Measurements from ENCODE around the gene CENPP. TPM values are rescaled to one million over a fixed set of nuclear protein-coding genes. Genes with fewer than 3 reads are reported as not detected.

CENPP gene
- total RNA-seq, 1 experiment from 2014 or later: 15.6 TPM

GRCh38 chr9:92479346-92479745 is 153.6 kb downstream of the CENPP start:
- no peak for TF ChIP-seq EZH2 (IDR thresholded peaks at IDR 0.05; ENCODE audit: borderline replicate concordance, low read depth, low read length, poor library complexity, severe bottlenecking)
- no peak for TF ChIP-seq CTCF (conservative IDR thresholded peaks at IDR 0.05; ENCODE audit: low read depth, low read length)
- no peak overlapping the region for H3K27ac ChIP-seq (ENCODE audit: low read depth, low read length, poor library complexity, severe bottlenecking)
- POLR2A ChIA-PET (ENCODE audit: low non-redundant PET): no interaction called here
- H3K36me3 ChIP-seq (ENCODE audit: insufficient read depth, low read length, poor library complexity, severe bottlenecking): no peaks in the 10 kb centered on the region
- intact Hi-C loops (cut with micrococcal nuclease; ENCODE audit: unreplicated experiment): no loop called here
- BruUV-seq (replicated peaks): no TSS peak
- no peak for DNase-seq (ENCODE audit: low spot score)
- no peaks in the 10 kb centered on the region for H3K9me3 ChIP-seq (ENCODE audit: low read depth, low read length, poor library complexity, severe bottlenecking)
- H3K4me1 ChIP-seq (ENCODE audit: insufficient read depth, low read length, poor library complexity, severe bottlenecking): peaks cover 18% of the 10 kb centered on the region
- no peak overlapping the region for H3K4me3 ChIP-seq (ENCODE audit: low read depth, low read length, poor library complexity, severe bottlenecking)
- H3K27me3 ChIP-seq (replicated peaks; ENCODE audit: insufficient read depth, low read depth, low read length, poor library complexity): no peaks in the 10 kb centered on the region
- CTCF ChIA-PET: no interaction called here

- H3K4me3 ChIP-seq (ENCODE audit: low read depth, low read length, poor library complexity, severe bottlenecking): no peak overlapping the region
- intact Hi-C loops (cut with micrococcal nuclease; ENCODE audit: unreplicated experiment): no loop called here
- ChIA-PET CTCF (no interaction called here), POLR2A (ENCODE audit: low non-redundant PET) (no interaction called here)
- peak; percentile 11 for DNase-seq (ENCODE audit: low spot score)
- BruUV-seq (replicated peaks): no TSS peak
- TF ChIP-seq EZH2 (IDR thresholded peaks at IDR 0.05; ENCODE audit: borderline replicate concordance, low read depth, low read length, poor library complexity, severe bottlenecking): no peak
- TF ChIP-seq CTCF (conservative IDR thresholded peaks at IDR 0.05; ENCODE audit: low read depth, low read length): no peak
- no peaks in the 10 kb centered on the region for H3K9me3 ChIP-seq (ENCODE audit: low read depth, low read length, poor library complexity, severe bottlenecking)
- H3K4me1 ChIP-seq (ENCODE audit: insufficient read depth, low read length, poor library complexity, severe bottlenecking): peaks cover 18% of the 10 kb centered on the region
- H3K36me3 ChIP-seq (ENCODE audit: insufficient read depth, low read length, poor library complexity, severe bottlenecking): no peaks in the 10 kb centered on the region
- no peak overlapping the region for H3K27ac ChIP-seq (ENCODE audit: low read depth, low read length, poor library complexity, severe bottlenecking)
- H3K27me3 ChIP-seq (replicated peaks; ENCODE audit: insufficient read depth, low read depth, low read length, poor library complexity): no peaks in the 10 kb centered on the region
These were observed 154.6 kb downstream of the CENPP start for GRCh38 chr9:92480291-92480771.

GRCh38 chr9:92480986-92481633 is 155.4 kb downstream of the CENPP start:
- H3K4me1 ChIP-seq (ENCODE audit: insufficient read depth, low read length, poor library complexity, severe bottlenecking): peaks cover 18% of the 10 kb centered on the region
- H3K4me3 ChIP-seq (ENCODE audit: low read depth, low read length, poor library complexity, severe bottlenecking): no peak overlapping the region
- intact Hi-C loops (cut with micrococcal nuclease; ENCODE audit: unreplicated experiment): no loop called here
- POLR2A ChIA-PET (ENCODE audit: low non-redundant PET): no interaction called here
- DNase-seq (ENCODE audit: low spot score): peak; percentile 23
- CTCF ChIA-PET: no interaction called here
- no TSS peak for BruUV-seq (replicated peaks)
- no peaks in the 10 kb centered on the region for H3K9me3 ChIP-seq (ENCODE audit: low read depth, low read length, poor library complexity, severe bottlenecking)
- H3K27ac ChIP-seq (ENCODE audit: low read depth, low read length, poor library complexity, severe bottlenecking): no peak overlapping the region
- H3K36me3 ChIP-seq (ENCODE audit: insufficient read depth, low read length, poor library complexity, severe bottlenecking): no peaks in the 10 kb centered on the region
- no peaks in the 10 kb centered on the region for H3K27me3 ChIP-seq (replicated peaks; ENCODE audit: insufficient read depth, low read depth, low read length, poor library complexity)
- TF ChIP-seq EZH2 (IDR thresholded peaks at IDR 0.05; ENCODE audit: borderline replicate concordance, low read depth, low read length, poor library complexity, severe bottlenecking) (no peak), CTCF (conservative IDR thresholded peaks at IDR 0.05; ENCODE audit: low read depth, low read length) (no peak)

Data from A673 (cell line).